HEK293 (cell line): Measurements from ENCODE around the gene MCUR1.

Experiments used
- CTCF ChIA-PET: fragments of 350-600 bp; formaldehyde crosslinking; extraction: SDS; loops from one replicate; lab custom pipeline; 2021; ENCODE audit warnings: antibody characterized with exemption; lab: Yijun Ruan, JAX
- POLR2A ChIA-PET: fragments of 300-600 bp; formaldehyde crosslinking; extraction: SDS; loops from one replicate; lab custom pipeline; 2020; ENCODE audit warnings: antibody characterized with exemption, inconsistent platforms; lab: Yijun Ruan, JAX
- H3K27ac ChIP-seq: fragments of 200-500 bp; sonication (Bioruptor generic); 2 replicates; pipeline ENCODE4 v1.5.1; 2014; ENCODE audit warnings: low read depth, low read length, control low read depth, inconsistent platforms; ENCODE audit errors: extremely low read depth
- H3K36me3 ChIP-seq, 2 experiments: fragments of 200-500 bp in 1 of 2; sonication (Bioruptor generic) in 1 of 2; 1 replicate in 1 of 2; 2 replicates in 1 of 2; pipeline ENCODE4 v1.5.1; 2014 to 2017; ENCODE audit warnings: inconsistent platforms in 2 of 2, low read length in 2 of 2; ENCODE audit not compliant: control insufficient read depth in 2 of 2, insufficient read depth in 1 of 2
- H3K4me1 ChIP-seq: fragments of 200-500 bp; sonication (Bioruptor generic); 2 replicates; pipeline ENCODE4 v1.5.1; 2014; ENCODE audit warnings: mild to moderate bottlenecking, low read length, inconsistent platforms; ENCODE audit not compliant: control insufficient read depth, insufficient read depth
- H3K4me3 ChIP-seq: 2 replicates; pipeline ENCODE4 v1.5.1; 2011; ENCODE audit warnings: low read depth, mild to moderate bottlenecking, control low read depth, low read length, moderate library complexity
- H3K9me3 ChIP-seq: fragments of 200-500 bp; sonication (Bioruptor generic); 2 replicates; pipeline ENCODE4 v1.5.1; 2014; ENCODE audit warnings: low read depth, low read length, inconsistent platforms; ENCODE audit not compliant: control insufficient read depth, insufficient read depth
- FEZF1 ChIP-seq: fragments of 450-650 bp; formaldehyde crosslinking; IDR thresholded peaks from 2 replicates; pipeline ENCODE4 v1.5.1; 2016; ENCODE audit warnings: missing biosample characterization, missing genetic modification characterization
- HIC1 ChIP-seq: fragments of 450-650 bp; formaldehyde crosslinking; IDR thresholded peaks from 2 replicates; pipeline ENCODE4 v1.5.1; 2016; ENCODE audit warnings: missing biosample characterization, missing genetic modification characterization
- PBX3 ChIP-seq: sonication (generic); formaldehyde crosslinking; IDR thresholded peaks from 2 replicates; pipeline ENCODE4 v1.8.1; 2022; ENCODE audit warnings: mild to moderate bottlenecking, moderate library complexity, missing genetic modification reagents
- TRIM28 ChIP-seq: IDR thresholded peaks from 2 replicates; pipeline ENCODE4 v1.6.1; 2011; ENCODE audit warnings: low read length, control low read depth, borderline replicate concordance
- ZBTB21 ChIP-seq: fragments of 450-650 bp; formaldehyde crosslinking; IDR thresholded peaks from 2 replicates; pipeline ENCODE4 v1.5.1; 2017; ENCODE audit warnings: missing biosample characterization, missing genetic modification characterization
- ZBTB7A ChIP-seq: fragments of 450-650 bp; formaldehyde crosslinking; IDR thresholded peaks from 2 replicates; pipeline ENCODE4 v1.5.1; 2016; ENCODE audit warnings: low read depth, missing biosample characterization, missing genetic modification characterization
- ZBTB8A ChIP-seq: fragments of 450-650 bp; formaldehyde crosslinking; IDR thresholded peaks from 2 replicates; pipeline ENCODE4 v1.5.1; 2016; ENCODE audit warnings: missing biosample characterization, missing genetic modification characterization
- ZNF146 ChIP-seq: fragments of 450-650 bp; formaldehyde crosslinking; IDR thresholded peaks from 2 replicates; pipeline ENCODE4 v1.5.1; 2016; ENCODE audit warnings: missing biosample characterization, missing genetic modification characterization
- ZNF302 ChIP-seq: fragments of 450-650 bp; formaldehyde crosslinking; IDR thresholded peaks from 2 replicates; pipeline ENCODE4 v1.5.1; 2016; ENCODE audit warnings: missing biosample characterization, missing genetic modification characterization, low read depth
- ZNF335 ChIP-seq: fragments of 450-650 bp; formaldehyde crosslinking; conservative IDR thresholded peaks from 2 replicates; pipeline ENCODE4 v1.5.1; 2016; ENCODE audit warnings: missing biosample characterization, missing genetic modification characterization
- ZNF394 ChIP-seq: fragments of 450-650 bp; formaldehyde crosslinking; IDR thresholded peaks from 2 replicates; pipeline ENCODE4 v1.5.1; 2016; ENCODE audit warnings: missing biosample characterization, missing genetic modification characterization, mild to moderate bottlenecking, moderate library complexity, borderline replicate concordance
- ZNF426 ChIP-seq: fragments of 450-650 bp; formaldehyde crosslinking; IDR thresholded peaks from 2 replicates; pipeline ENCODE4 v1.5.1; 2017; ENCODE audit warnings: missing biosample characterization, missing genetic modification characterization, mild to moderate bottlenecking, inconsistent platforms, moderate library complexity
- ZNF501 ChIP-seq: fragments of 450-650 bp; formaldehyde crosslinking; IDR thresholded peaks from 2 replicates; pipeline ENCODE4 v1.5.1; 2016; ENCODE audit warnings: missing biosample characterization, missing genetic modification characterization
- ZNF600 ChIP-seq: fragments of 450-650 bp; formaldehyde crosslinking; IDR thresholded peaks from 2 replicates; pipeline ENCODE4 v1.5.1; 2016; ENCODE audit warnings: missing biosample characterization, missing genetic modification characterization
- ZNF776 ChIP-seq: fragments of 450-650 bp; formaldehyde crosslinking; IDR thresholded peaks from 2 replicates; pipeline ENCODE4 v1.5.0; 2017; ENCODE audit warnings: missing biosample characterization, missing genetic modification characterization, borderline replicate concordance
- ZSCAN16 ChIP-seq: fragments of 450-650 bp; formaldehyde crosslinking; IDR thresholded peaks from 2 replicates; pipeline ENCODE4 v1.5.1; 2016; ENCODE audit warnings: missing biosample characterization, missing genetic modification characterization
- TF ChIP-seq, protein P1 (sequence below): fragments of 450-650 bp; formaldehyde crosslinking; IDR thresholded peaks from 2 replicates; pipeline ENCODE4 v1.5.1; 2016; ENCODE audit warnings: missing biosample characterization, missing genetic modification characterization
- TF ChIP-seq, protein P2 (sequence below): fragments of 450-650 bp; formaldehyde crosslinking; optimal IDR thresholded peaks from 2 replicates; pipeline ENCODE3; 2016; ENCODE audit warnings: missing biosample characterization, mild to moderate bottlenecking, missing genetic modification characterization
- TF ChIP-seq, protein P3 (sequence below): fragments of 450-650 bp; formaldehyde crosslinking; IDR thresholded peaks from 2 replicates; pipeline ENCODE4 v1.5.1; 2017; ENCODE audit warnings: missing biosample characterization, missing genetic modification characterization

MCUR1 gene

GRCh38 chr6:13832778-13833177, 18.4 kb upstream of the MCUR1 start (continued):
- no peak for TF ChIP-seq PBX3
- no peak for TF ChIP-seq ZNF146 (tag by site-specific recombination)
- TF ChIP-seq ZBTB8A (tag by site-specific recombination) = no peak
- TF ChIP-seq, protein P1, sequence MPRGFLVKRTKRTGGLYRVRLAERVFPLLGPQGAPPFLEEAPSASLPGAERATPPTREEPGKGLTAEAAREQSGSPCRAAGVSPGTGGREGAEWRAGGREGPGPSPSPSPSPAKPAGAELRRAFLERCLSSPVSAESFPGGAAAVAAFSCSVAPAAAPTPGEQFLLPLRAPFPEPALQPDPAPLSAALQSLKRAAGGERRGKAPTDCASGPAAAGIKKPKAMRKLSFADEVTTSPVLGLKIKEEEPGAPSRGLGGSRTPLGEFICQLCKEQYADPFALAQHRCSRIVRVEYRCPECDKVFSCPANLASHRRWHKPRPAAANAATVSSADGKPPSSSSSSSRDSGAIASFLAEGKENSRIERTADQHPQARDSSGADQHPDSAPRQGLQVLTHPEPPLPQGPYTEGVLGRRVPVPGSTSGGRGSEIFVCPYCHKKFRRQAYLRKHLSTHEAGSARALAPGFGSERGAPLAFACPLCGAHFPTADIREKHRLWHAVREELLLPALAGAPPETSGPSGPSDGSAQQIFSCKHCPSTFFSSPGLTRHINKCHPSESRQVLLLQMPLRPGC (tag by site-specific recombination) = no peak
- TF ChIP-seq TRIM28 = no peak
- no peak for TF ChIP-seq HIC1 (tag by site-specific recombination)
- TF ChIP-seq, all 188 proteins: peak for 0

GRCh38 chr6:13831615-13832014, 17.3 kb upstream of the MCUR1 start:
- H3K4me1 ChIP-seq = no peaks in the 10 kb centered on the region
- ChIA-PET POLR2A (no interaction called here), CTCF (interaction anchor here (0.7 kb wide), 1 partner anchor 41 kb away, joined by 3 read pairs; no protein-coding TSS in a partner anchor)
- H3K9me3 ChIP-seq = no peaks in the 10 kb centered on the region
- TF ChIP-seq ZNF600 (tag by site-specific recombination) (no peak), ZBTB21 (tag by site-specific recombination) (no peak), ZNF501 (tag by site-specific recombination) (no peak), ZNF776 (tag by site-specific recombination) (no peak), ZNF394 (tag by site-specific recombination) (no peak), FEZF1 (tag by site-specific recombination) (no peak), ZNF426 (tag by site-specific recombination) (no peak), ZNF302 (no peak), ZBTB7A (tag by site-specific recombination) (no peak), ZSCAN16 (tag by site-specific recombination) (no peak), ZNF335 (tag by site-specific recombination) (no peak)
- TF ChIP-seq, protein P2, sequence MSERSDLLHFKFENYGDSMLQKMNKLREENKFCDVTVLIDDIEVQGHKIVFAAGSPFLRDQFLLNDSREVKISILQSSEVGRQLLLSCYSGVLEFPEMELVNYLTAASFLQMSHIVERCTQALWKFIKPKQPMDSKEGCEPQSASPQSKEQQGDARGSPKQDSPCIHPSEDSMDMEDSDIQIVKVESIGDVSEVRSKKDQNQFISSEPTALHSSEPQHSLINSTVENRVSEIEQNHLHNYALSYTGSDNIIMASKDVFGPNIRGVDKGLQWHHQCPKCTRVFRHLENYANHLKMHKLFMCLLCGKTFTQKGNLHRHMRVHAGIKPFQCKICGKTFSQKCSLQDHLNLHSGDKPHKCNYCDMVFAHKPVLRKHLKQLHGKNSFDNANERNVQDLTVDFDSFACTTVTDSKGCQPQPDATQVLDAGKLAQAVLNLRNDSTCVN = no peak
- TF ChIP-seq, protein P3, sequence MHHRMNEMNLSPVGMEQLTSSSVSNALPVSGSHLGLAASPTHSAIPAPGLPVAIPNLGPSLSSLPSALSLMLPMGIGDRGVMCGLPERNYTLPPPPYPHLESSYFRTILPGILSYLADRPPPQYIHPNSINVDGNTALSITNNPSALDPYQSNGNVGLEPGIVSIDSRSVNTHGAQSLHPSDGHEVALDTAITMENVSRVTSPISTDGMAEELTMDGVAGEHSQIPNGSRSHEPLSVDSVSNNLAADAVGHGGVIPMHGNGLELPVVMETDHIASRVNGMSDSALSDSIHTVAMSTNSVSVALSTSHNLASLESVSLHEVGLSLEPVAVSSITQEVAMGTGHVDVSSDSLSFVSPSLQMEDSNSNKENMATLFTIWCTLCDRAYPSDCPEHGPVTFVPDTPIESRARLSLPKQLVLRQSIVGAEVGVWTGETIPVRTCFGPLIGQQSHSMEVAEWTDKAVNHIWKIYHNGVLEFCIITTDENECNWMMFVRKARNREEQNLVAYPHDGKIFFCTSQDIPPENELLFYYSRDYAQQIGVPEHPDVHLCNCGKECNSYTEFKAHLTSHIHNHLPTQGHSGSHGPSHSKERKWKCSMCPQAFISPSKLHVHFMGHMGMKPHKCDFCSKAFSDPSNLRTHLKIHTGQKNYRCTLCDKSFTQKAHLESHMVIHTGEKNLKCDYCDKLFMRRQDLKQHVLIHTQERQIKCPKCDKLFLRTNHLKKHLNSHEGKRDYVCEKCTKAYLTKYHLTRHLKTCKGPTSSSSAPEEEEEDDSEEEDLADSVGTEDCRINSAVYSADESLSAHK = no peak
- no peak overlapping the region for H3K4me3 ChIP-seq
- no peak overlapping the region for H3K27ac ChIP-seq
- H3K36me3 ChIP-seq = no peaks in the 10 kb centered on the region
